HepG2 (cell line): ENCODE data around the gene EEF1A2.

Source experiments
- CTCF ChIP-seq: sonication (generic); formaldehyde crosslinking; IDR thresholded peaks from 2 replicates; pipeline ENCODE4 v1.5.0; 2020; ENCODE audit warnings: mild to moderate bottlenecking, missing genetic modification reagents, moderate library complexity
- MAFF ChIP-seq: IDR thresholded peaks from 2 replicates; pipeline ENCODE4 v1.6.1; 2011; ENCODE audit warnings: low read depth, low read length, improper control_type of control experiment
- MAX ChIP-seq: IDR thresholded peaks from 2 replicates; pipeline ENCODE4 v1.6.1; 2012; ENCODE audit warnings: inconsistent platforms
- MTA1 ChIP-seq: sonication (generic); formaldehyde crosslinking; IDR thresholded peaks from 2 replicates; pipeline ENCODE4 v1.4.0; 2020; ENCODE audit warnings: missing genetic modification reagents, mild to moderate bottlenecking, borderline replicate concordance
- NCOA1 ChIP-seq: sonication (generic); formaldehyde crosslinking; IDR thresholded peaks from 2 replicates; pipeline ENCODE4 v1.9.0; 2021; ENCODE audit warnings: missing genetic modification reagents
- PBX2 ChIP-seq: IDR thresholded peaks from 2 replicates; pipeline ENCODE4 v1.6.1; 2016; ENCODE audit warnings: control low read depth
- POLR2AphosphoS5 ChIP-seq: IDR thresholded peaks from 2 replicates; pipeline ENCODE4 v1.6.1; 2012; ENCODE audit warnings: low read depth, low read length
- RXRA ChIP-seq: sonication (generic); formaldehyde crosslinking; IDR thresholded peaks from 2 replicates; pipeline ENCODE4 v1.5.1; 2020; ENCODE audit warnings: missing genetic modification reagents

GRCh38 chr20:63503524-63503923 is 4.6 kb upstream of the EEF1A2 start:
- TF ChIP-seq MAFF = no peak
- no peak for TF ChIP-seq NCOA1 (CRISPR knock-in tag)
- no peak for TF ChIP-seq MAX
- no peak for TF ChIP-seq PBX2 (CRISPR knock-in tag)
- no peak for TF ChIP-seq POLR2AphosphoS5
- TF ChIP-seq RXRA (CRISPR knock-in tag) = no peak
- no peak for TF ChIP-seq CTCF (CRISPR knock-in tag)
- TF ChIP-seq MTA1 (CRISPR knock-in tag) = no peak
